SK-N-SH treated with all-trans-retinoic acid at 6 μM for 48 hours (cell line): Measurements from ENCODE around the gene CREBBP.

Experiments
- ARNTL ChIP-seq: fragments of 450-650 bp; formaldehyde crosslinking; IDR thresholded peaks from 2 replicates; pipeline ENCODE4 v1.5.0; 2020; ENCODE audit warnings: low read depth, mild to moderate bottlenecking, moderate library complexity, borderline replicate concordance
- GLIS3 ChIP-seq: fragments of 250-450 bp; sonication (Bioruptor Pico); IDR thresholded peaks from 2 replicates; pipeline ENCODE4 v1.5.0; 2020; ENCODE audit warnings: mild to moderate bottlenecking, moderate library complexity
- PPARA ChIP-seq: fragments of 250-450 bp; sonication (Bioruptor Pico); IDR thresholded peaks from 2 replicates; pipeline ENCODE4 v1.5.0; 2020; ENCODE audit warnings: mild to moderate bottlenecking, borderline replicate concordance
- RARB ChIP-seq: fragments of 250-450 bp; sonication (Bioruptor Pico); IDR thresholded peaks from 2 replicates; pipeline ENCODE4 v1.8.0; 2021; ENCODE audit warnings: mild to moderate bottlenecking, moderate library complexity
- SNAI2 ChIP-seq: fragments of 250-450 bp; sonication (Bioruptor Pico); IDR thresholded peaks from 2 replicates; pipeline ENCODE4 v1.5.0; 2020; ENCODE audit warnings: mild to moderate bottlenecking, moderate library complexity
- TOX ChIP-seq: fragments of 250-450 bp; sonication (Bioruptor Pico); IDR thresholded peaks from 2 replicates; pipeline ENCODE4 v1.8.0; 2021; ENCODE audit warnings: mild to moderate bottlenecking, moderate library complexity, borderline replicate concordance
- ZC3H10 ChIP-seq: fragments of 250-450 bp; sonication (Bioruptor Pico); IDR thresholded peaks from 2 replicates; pipeline ENCODE4 v1.5.1; 2021; ENCODE audit warnings: mild to moderate bottlenecking, moderate library complexity
- ZFP3 ChIP-seq: fragments of 250-450 bp; sonication (Bioruptor Pico); IDR thresholded peaks from 2 replicates; pipeline ENCODE4 v1.5.0; 2020; ENCODE audit warnings: mild to moderate bottlenecking, moderate library complexity
- ZFP30 ChIP-seq: fragments of 450-650 bp; formaldehyde crosslinking; IDR thresholded peaks from 2 replicates; pipeline ENCODE4 v1.5.0; 2022; ENCODE audit warnings: mild to moderate bottlenecking, moderate library complexity
- TF ChIP-seq, protein P1 (sequence below): fragments of 250-450 bp; sonication (Bioruptor Pico); IDR thresholded peaks from 2 replicates; pipeline ENCODE4 v1.5.1; 2021; ENCODE audit warnings: mild to moderate bottlenecking, moderate library complexity
- TF ChIP-seq, protein P2 (sequence below): fragments of 250-450 bp; sonication (Bioruptor Pico); IDR thresholded peaks from 2 replicates; pipeline ENCODE4 v1.8.0; 2021; ENCODE audit warnings: low read depth, mild to moderate bottlenecking, moderate library complexity, borderline replicate concordance
- TF ChIP-seq, protein P3 (sequence below): fragments of 250-450 bp; sonication (Bioruptor Pico); IDR thresholded peaks from 2 replicates; pipeline ENCODE4 v1.5.0; 2020; ENCODE audit warnings: mild to moderate bottlenecking, moderate library complexity

DNA sequence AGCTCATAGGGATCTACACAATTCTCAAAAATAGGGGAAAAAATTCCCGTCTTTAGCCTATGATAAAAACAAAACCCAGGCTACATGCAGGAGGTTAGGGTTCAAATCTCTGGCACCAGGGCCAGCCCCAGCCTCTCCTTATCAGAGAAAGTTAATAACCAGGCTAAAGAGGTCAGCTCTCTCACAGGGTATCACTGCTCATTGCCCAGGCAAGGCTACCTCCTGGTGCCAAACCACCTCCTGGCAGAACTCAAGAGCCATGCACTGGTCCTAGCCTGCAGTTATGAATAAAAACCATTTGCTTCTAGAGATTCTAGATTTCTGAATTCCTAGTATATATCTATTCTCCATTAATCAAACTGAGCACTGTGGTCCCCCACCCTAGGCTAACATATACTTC is 65.8 kb downstream of the CREBBP start:
- no peak for TF ChIP-seq TOX (CRISPR knock-in tag)
- TF ChIP-seq ARNTL, result no peak
- no peak for TF ChIP-seq SNAI2 (CRISPR knock-in tag)
- no peak for TF ChIP-seq GLIS3
- TF ChIP-seq, protein P1, sequence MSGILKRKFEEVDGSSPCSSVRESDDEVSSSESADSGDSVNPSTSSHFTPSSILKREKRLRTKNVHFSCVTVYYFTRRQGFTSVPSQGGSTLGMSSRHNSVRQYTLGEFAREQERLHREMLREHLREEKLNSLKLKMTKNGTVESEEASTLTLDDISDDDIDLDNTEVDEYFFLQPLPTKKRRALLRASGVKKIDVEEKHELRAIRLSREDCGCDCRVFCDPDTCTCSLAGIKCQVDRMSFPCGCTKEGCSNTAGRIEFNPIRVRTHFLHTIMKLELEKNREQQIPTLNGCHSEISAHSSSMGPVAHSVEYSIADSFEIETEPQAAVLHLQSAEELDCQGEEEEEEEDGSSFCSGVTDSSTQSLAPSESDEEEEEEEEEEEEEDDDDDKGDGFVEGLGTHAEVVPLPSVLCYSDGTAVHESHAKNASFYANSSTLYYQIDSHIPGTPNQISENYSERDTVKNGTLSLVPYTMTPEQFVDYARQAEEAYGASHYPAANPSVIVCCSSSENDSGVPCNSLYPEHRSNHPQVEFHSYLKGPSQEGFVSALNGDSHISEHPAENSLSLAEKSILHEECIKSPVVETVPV (CRISPR knock-in tag), result no peak
- no peak for TF ChIP-seq PPARA
- TF ChIP-seq, protein P2, sequence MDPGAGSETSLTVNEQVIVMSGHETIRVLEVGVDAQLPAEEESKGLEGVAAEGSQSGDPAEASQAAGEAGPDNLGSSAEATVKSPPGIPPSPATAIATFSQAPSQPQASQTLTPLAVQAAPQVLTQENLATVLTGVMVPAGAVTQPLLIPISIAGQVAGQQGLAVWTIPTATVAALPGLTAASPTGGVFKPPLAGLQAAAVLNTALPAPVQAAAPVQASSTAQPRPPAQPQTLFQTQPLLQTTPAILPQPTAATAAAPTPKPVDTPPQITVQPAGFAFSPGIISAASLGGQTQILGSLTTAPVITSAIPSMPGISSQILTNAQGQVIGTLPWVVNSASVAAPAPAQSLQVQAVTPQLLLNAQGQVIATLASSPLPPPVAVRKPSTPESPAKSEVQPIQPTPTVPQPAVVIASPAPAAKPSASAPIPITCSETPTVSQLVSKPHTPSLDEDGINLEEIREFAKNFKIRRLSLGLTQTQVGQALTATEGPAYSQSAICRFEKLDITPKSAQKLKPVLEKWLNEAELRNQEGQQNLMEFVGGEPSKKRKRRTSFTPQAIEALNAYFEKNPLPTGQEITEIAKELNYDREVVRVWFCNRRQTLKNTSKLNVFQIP (CRISPR knock-in tag), result no peak
- TF ChIP-seq RARB, result no peak
- TF ChIP-seq ZC3H10 (CRISPR knock-in tag), result no peak
- TF ChIP-seq ZFP30 (CRISPR knock-in tag), result no peak
- no peak for TF ChIP-seq ZFP3
- TF ChIP-seq, protein P3, sequence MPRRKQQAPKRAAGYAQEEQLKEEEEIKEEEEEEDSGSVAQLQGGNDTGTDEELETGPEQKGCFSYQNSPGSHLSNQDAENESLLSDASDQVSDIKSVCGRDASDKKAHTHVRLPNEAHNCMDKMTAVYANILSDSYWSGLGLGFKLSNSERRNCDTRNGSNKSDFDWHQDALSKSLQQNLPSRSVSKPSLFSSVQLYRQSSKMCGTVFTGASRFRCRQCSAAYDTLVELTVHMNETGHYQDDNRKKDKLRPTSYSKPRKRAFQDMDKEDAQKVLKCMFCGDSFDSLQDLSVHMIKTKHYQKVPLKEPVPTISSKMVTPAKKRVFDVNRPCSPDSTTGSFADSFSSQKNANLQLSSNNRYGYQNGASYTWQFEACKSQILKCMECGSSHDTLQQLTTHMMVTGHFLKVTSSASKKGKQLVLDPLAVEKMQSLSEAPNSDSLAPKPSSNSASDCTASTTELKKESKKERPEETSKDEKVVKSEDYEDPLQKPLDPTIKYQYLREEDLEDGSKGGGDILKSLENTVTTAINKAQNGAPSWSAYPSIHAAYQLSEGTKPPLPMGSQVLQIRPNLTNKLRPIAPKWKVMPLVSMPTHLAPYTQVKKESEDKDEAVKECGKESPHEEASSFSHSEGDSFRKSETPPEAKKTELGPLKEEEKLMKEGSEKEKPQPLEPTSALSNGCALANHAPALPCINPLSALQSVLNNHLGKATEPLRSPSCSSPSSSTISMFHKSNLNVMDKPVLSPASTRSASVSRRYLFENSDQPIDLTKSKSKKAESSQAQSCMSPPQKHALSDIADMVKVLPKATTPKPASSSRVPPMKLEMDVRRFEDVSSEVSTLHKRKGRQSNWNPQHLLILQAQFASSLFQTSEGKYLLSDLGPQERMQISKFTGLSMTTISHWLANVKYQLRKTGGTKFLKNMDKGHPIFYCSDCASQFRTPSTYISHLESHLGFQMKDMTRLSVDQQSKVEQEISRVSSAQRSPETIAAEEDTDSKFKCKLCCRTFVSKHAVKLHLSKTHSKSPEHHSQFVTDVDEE, result no peak
